Vagina (tissue), 2 donors: Measurements from ENCODE around the gene TSTD2. TPM values are rescaled to one million over a fixed set of nuclear protein-coding genes. Genes with fewer than 3 reads are reported as not detected.
"Not testable (repeated sequence)": the region's sequence is repeated elsewhere in the genome, so short reads cannot be mapped to it uniquely, and the experiment has no call there.

ENCODE experiments used
- DNase-seq, 2 donors: peaks; one replicate each; pipeline ENCODE4 v3.0.0-alpha.2; 2017; ENCODE audit errors: extremely low spot score in 2 of 2
- H3K27ac ChIP-seq: fragments of 200-600 bp; sonication (generic); one replicate; pipeline ENCODE4 v1.5.1; 2019
- H3K27me3 ChIP-seq: fragments of 200-600 bp; sonication (generic); one replicate; pipeline ENCODE4 v1.5.1; 2019
- H3K36me3 ChIP-seq, 2 donors: fragments of 200-600 bp; sonication (generic); one replicate each; pipeline ENCODE4 v1.5.1; 2017 to 2019
- H3K4me1 ChIP-seq: fragments of 200-600 bp; sonication (generic); one replicate; pipeline ENCODE4 v1.5.1; 2019
- H3K4me3 ChIP-seq, 2 donors: fragments of 200-600 bp; sonication (generic); 1 replicate in 1 of 2; 2 replicates in 1 of 2; pipeline ENCODE4 v1.5.1; 2016 to 2019
- H3K9me3 ChIP-seq: fragments of 200-600 bp; sonication (generic); one replicate; pipeline ENCODE4 v1.5.1; 2019
- POLR2A ChIP-seq, 2 donors: fragments of 450-650 bp; IDR thresholded peaks; one replicate each; pipeline ENCODE4 v1.6.1; 2017; ENCODE audit warnings: antibody characterized with exemption in 2 of 2, mild to moderate bottlenecking in 2 of 2, moderate library complexity in 2 of 2
- POLR2AphosphoS5 ChIP-seq, 2 donors: sonication (generic); formaldehyde crosslinking; IDR thresholded peaks; one replicate each; pipeline ENCODE4 v1.9.0; 2017; ENCODE audit warnings: antibody characterized with exemption in 2 of 2, mild to moderate bottlenecking in 2 of 2, low read depth in 1 of 2; ENCODE audit not compliant: insufficient read depth in 1 of 2
- intact Hi-C: fragments of 100-400 bp; cut with DNase I; formaldehyde crosslinking; loops from one replicate; pipeline ENCODE4 v1.15.1; 2023
- total RNA-seq: library from RNA; depleted of rRNA; stranded (reverse); fragments of >200 nt; gene quantifications from one replicate; pipeline ENCODE4 v1.2.3, GENCODE V29; 2016
- TF ChIP-seq, protein P1 (sequence below), 3 experiments: fragments of 450-650 bp in 2 of 3; fragments of 200-600 bp in 1 of 3; sonication (generic) in 1 of 3; IDR thresholded peaks; one replicate each; pipeline ENCODE4 v1.5.1; 2017 to 2019; ENCODE audit warnings: antibody characterized with exemption in 3 of 3, mild to moderate bottlenecking in 2 of 3, moderate library complexity in 2 of 3

The TSTD2 gene
- total RNA-seq, 1 donor from 2014 or later = 18.2 TPM

- TF ChIP-seq POLR2AphosphoS5 (IDR thresholded peaks at IDR 0.05; ENCODE audit: insufficient read depth in 1 of 2, low read depth in 1 of 2) (no peak), POLR2A (IDR thresholded peaks at IDR 0.05) (no peak)
- TF ChIP-seq, protein P1, sequence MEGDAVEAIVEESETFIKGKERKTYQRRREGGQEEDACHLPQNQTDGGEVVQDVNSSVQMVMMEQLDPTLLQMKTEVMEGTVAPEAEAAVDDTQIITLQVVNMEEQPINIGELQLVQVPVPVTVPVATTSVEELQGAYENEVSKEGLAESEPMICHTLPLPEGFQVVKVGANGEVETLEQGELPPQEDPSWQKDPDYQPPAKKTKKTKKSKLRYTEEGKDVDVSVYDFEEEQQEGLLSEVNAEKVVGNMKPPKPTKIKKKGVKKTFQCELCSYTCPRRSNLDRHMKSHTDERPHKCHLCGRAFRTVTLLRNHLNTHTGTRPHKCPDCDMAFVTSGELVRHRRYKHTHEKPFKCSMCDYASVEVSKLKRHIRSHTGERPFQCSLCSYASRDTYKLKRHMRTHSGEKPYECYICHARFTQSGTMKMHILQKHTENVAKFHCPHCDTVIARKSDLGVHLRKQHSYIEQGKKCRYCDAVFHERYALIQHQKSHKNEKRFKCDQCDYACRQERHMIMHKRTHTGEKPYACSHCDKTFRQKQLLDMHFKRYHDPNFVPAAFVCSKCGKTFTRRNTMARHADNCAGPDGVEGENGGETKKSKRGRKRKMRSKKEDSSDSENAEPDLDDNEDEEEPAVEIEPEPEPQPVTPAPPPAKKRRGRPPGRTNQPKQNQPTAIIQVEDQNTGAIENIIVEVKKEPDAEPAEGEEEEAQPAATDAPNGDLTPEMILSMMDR (IDR thresholded peaks at IDR 0.05) = no peak
- peaks cover 13% of the 10 kb centered on the region for H3K4me1 ChIP-seq
- H3K4me3 ChIP-seq = no peak overlapping the region
- H3K27me3 ChIP-seq = no peaks in the 10 kb centered on the region
- peaks cover 0 to 8% of the 10 kb centered on the region in 2 donors for H3K36me3 ChIP-seq
- no peaks in the 10 kb centered on the region for H3K9me3 ChIP-seq
- H3K27ac ChIP-seq = no peak overlapping the region
- DNase-seq = no peak
- intact Hi-C loops = loop anchor here (10.0 kb wide), 1 partner anchor 87 kb away; the partner anchor contains the start of gene TMOD1
Measured at GRCh38 chr9:97592126-97592525, 41.0 kb downstream of the TSTD2 start.

DNA sequence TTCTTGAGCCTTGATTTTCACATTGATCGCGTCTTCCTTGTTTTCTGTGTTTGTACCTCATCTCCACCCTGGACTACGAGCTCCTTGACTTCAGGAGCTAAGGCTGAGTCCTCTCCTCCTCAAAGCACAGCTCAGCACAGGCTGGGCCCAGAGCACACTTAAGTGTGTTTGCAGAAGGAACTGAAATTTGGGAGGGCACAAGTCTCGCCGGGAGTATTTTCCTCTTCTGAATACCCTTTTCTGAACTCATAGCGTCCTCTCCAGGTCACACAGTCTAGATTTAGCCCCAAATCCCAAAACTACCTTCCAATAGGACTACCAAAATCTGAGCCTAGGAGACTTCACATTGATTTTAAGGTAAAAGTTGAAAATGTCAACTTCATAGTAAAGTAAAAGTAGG is 41.6 kb downstream of the TSTD2 start:
- TF ChIP-seq POLR2A (IDR thresholded peaks at IDR 0.05) = no peak
- H3K9me3 ChIP-seq = no peaks in the 10 kb centered on the region
- peaks cover 7% of the 10 kb centered on the region for H3K4me1 ChIP-seq
- peaks cover 0 to 8% of the 10 kb centered on the region in 2 donors for H3K36me3 ChIP-seq
- peak in 1 of 2 donors; percentile 69 for DNase-seq
- intact Hi-C loops = loop anchor here (10.0 kb wide), 1 partner anchor 87 kb away; the partner anchor contains the start of gene TMOD1
- no peak overlapping the region for H3K4me3 ChIP-seq
- H3K27ac ChIP-seq = no peak overlapping the region
- no peaks in the 10 kb centered on the region for H3K27me3 ChIP-seq

DNA sequence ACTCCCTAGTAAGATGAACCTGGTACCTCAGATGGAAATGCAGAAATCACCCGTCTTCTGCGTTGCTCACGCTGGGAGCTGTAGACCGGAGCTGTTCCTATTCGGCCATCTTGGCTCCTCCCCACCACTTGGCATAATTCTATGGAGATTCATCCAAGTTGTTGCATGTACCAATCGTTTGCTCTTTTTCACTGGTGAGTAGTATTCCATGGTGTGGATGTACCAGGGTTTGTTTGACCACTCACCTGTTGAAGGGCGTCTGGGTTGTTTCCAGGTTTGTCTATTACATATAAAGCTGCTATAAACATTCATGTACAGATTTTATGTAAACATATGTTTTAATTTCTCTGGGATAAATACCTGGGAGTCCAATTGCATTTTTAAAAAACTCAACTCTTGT is 46.3 kb downstream of the TSTD2 start:
- H3K4me1 ChIP-seq, H3K27ac ChIP-seq, H3K27me3 ChIP-seq, intact Hi-C loops, H3K36me3 ChIP-seq, DNase-seq, H3K4me3 ChIP-seq, H3K9me3 ChIP-seq: not testable (repeated sequence)

DNA sequence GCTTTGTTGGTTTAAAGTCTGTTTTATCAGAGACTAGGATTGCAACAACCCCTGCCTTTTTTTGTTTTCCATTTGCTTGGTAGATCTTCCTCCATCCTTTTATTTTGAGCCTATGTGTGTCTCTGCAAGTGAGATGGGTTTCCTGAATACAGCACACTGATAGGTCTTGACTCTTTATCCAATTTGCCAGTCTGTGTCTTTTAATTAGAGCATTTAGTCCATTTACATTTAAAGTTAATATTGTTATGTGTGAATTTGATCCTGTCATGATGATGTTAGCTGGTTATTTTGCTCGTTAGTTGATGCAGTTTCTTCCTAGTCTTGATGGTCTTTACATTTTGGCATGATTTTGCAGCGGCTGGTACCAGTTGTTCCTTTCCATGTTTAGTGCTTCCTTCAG is 48.4 kb downstream of the TSTD2 start:
- H3K4me3 ChIP-seq, intact Hi-C loops, H3K36me3 ChIP-seq, H3K27me3 ChIP-seq, H3K27ac ChIP-seq, DNase-seq, H3K4me1 ChIP-seq, H3K9me3 ChIP-seq: not testable (repeated sequence)

DNA sequence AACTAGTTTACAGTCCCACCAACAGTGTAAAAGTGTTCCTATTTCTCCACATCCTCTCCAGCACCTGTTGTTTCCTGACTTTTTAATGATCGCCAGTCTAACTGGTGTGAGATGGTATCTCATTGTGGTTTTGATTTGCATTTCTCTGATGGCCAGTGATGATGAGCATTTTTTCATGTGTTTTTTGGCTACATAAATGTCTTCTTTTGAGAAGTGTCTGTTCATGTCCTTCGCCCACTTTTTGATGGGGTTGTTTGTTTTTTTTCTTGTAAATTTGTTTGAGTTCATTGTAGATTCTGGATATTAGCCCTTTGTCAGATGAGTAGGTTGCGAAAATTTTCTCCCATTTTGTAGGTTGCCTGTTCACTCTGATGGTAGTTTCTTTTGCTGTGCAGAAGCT is 51.6 kb downstream of the TSTD2 start:
- H3K36me3 ChIP-seq, H3K4me3 ChIP-seq, H3K9me3 ChIP-seq, H3K4me1 ChIP-seq, DNase-seq, intact Hi-C loops, H3K27me3 ChIP-seq, H3K27ac ChIP-seq: not testable (repeated sequence)

DNA sequence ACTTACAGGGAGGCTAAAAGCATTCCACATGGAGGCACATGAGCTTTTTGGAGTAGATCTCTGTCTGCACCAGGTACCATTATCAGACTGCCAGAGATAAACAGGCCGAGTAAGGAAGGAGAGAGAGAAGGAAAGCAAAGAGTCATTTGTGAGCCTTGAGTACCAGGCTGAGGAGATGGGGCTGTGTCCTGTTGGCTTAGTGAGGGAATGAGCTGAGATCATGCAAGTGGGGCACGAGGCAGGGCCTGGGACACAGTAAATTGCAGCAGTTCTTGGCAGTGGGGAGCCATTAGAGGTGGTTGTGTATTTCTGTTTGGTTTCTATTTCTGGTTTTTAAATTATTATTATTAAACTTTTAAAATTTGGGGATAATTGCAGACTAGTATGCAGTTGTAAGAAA is 53.3 kb downstream of the TSTD2 start:
- H3K27ac ChIP-seq = peak overlapping the region; percentile 51
- intact Hi-C loops = no loop called here
- peaks cover 10% of the 10 kb centered on the region for H3K4me1 ChIP-seq
- no peak overlapping the region for H3K4me3 ChIP-seq
- TF ChIP-seq POLR2AphosphoS5 (IDR thresholded peaks at IDR 0.05; ENCODE audit: insufficient read depth in 1 of 2, low read depth in 1 of 2) (no peak), POLR2A (IDR thresholded peaks at IDR 0.05) (no peak)
- TF ChIP-seq, protein P1 (IDR thresholded peaks at IDR 0.05) = no peak
- no peaks in the 10 kb centered on the region for H3K9me3 ChIP-seq
- H3K27me3 ChIP-seq = no peaks in the 10 kb centered on the region
- no peak for DNase-seq
- peaks cover 0 to 3% of the 10 kb centered on the region in 2 donors for H3K36me3 ChIP-seq

DNA sequence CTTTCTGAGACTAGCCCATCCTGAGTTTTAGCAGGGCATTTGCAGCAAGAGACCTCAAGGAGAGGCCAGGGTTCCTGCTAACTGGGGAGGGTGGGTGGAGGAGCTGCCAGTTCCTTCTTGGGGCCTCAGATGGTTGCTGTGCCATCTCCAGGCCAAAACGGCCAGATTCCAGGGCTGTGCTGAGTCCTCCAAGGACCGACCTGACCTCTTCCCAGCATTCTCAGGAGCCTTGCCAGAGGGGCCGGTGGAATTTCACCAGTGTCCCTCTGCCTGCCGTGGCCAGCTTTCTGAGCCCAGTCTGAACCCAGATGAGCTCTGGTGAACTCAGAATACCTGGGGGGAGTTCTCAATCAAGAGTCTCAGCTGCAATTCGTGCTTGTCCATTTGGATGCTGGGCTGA is 54.3 kb downstream of the TSTD2 start:
- no peaks in the 10 kb centered on the region for H3K27me3 ChIP-seq
- peak overlapping the region; percentile 51 for H3K27ac ChIP-seq
- intact Hi-C loops = no loop called here
- H3K9me3 ChIP-seq = no peaks in the 10 kb centered on the region
- TF ChIP-seq, protein P1 (IDR thresholded peaks at IDR 0.05) = no peak
- TF ChIP-seq POLR2A (IDR thresholded peaks at IDR 0.05) = no peak
- no peak for TF ChIP-seq POLR2AphosphoS5 (IDR thresholded peaks at IDR 0.05; ENCODE audit: insufficient read depth in 1 of 2, low read depth in 1 of 2)
- no peak overlapping the region for H3K4me3 ChIP-seq
- no peak for DNase-seq
- H3K4me1 ChIP-seq = peaks cover 10% of the 10 kb centered on the region
- peaks cover 0 to 4% of the 10 kb centered on the region in 2 donors for H3K36me3 ChIP-seq
